SU-DHL-6 (cell line): ENCODE data around the gene ARX.

ENCODE experiments used
- H2AFZ ChIP-seq: fragments of 200-600 bp; sonication (generic); 2 replicates; pipeline ENCODE4 v1.6.1; 2014; ENCODE audit warnings: low read depth, mild to moderate bottlenecking, moderate library complexity, mixed read lengths, antibody characterized with exemption, low read length; ENCODE audit not compliant: severe bottlenecking
- H3F3A ChIP-seq: fragments of 200-600 bp; shearing (Covaris generic); 2 replicates; pipeline ENCODE4 v1.6.0; 2016; ENCODE audit warnings: antibody characterized with exemption, mild to moderate bottlenecking; ENCODE audit not compliant: insufficient read depth
- H3K27ac ChIP-seq: fragments of 200-600 bp; sonication (generic); 2 replicates; pipeline ENCODE4 v1.5.1; 2016; ENCODE audit warnings: low read depth, mild to moderate bottlenecking, low read length, moderate library complexity, mixed read lengths
- H3K27me3 ChIP-seq: fragments of 200-600 bp; sonication (generic), shearing (Covaris generic); 2 replicates; pipeline ENCODE4 v1.6.0; 2014; ENCODE audit warnings: mild to moderate bottlenecking, low read length
- H3K36me3 ChIP-seq: fragments of 200-600 bp; sonication (generic); 2 replicates; pipeline ENCODE4 v1.6.1; 2014; ENCODE audit warnings: mild to moderate bottlenecking, low read length, mixed read lengths
- H3K4me2 ChIP-seq: fragments of 300-600, 200-600 bp; shearing (Covaris generic), sonication (generic); 2 replicates; pipeline ENCODE4 v1.6.0; 2014; ENCODE audit warnings: low read length, low read depth, mild to moderate bottlenecking; ENCODE audit not compliant: poor library complexity, severe bottlenecking
- H3K4me3 ChIP-seq: fragments of 200-600 bp; sonication (generic); 2 replicates; pipeline ENCODE4 v1.5.1; 2014; ENCODE audit warnings: antibody characterized with exemption, low read length, mild to moderate bottlenecking, mixed read lengths; ENCODE audit not compliant: insufficient read depth, poor library complexity, severe bottlenecking
- H3K79me2 ChIP-seq: fragments of 200-600 bp; sonication (generic); 2 replicates; pipeline ENCODE4 v1.6.1; 2014; ENCODE audit warnings: mild to moderate bottlenecking, low read length, moderate library complexity; ENCODE audit not compliant: insufficient read depth
- H3K9ac ChIP-seq: fragments of 200-600 bp; sonication (generic); 2 replicates; pipeline ENCODE4 v1.7.0; 2014; ENCODE audit warnings: mild to moderate bottlenecking, low read length
- H3K9me2 ChIP-seq: fragments of 200-600 bp; sonication (generic); replicated peaks from 2 replicates; pipeline ENCODE4 v1.6.1; 2014; ENCODE audit warnings: low read length; ENCODE audit not compliant: insufficient read depth
- H3K9me3 ChIP-seq: fragments of 200-600 bp; sonication (generic); 2 replicates; pipeline ENCODE4 v1.6.1; 2014; ENCODE audit warnings: low read length, mixed read lengths; ENCODE audit not compliant: insufficient read depth
- H4K20me1 ChIP-seq: fragments of 200-600 bp; sonication (generic); 2 replicates; pipeline ENCODE4 v1.6.1; 2014; ENCODE audit warnings: low read depth, mild to moderate bottlenecking, antibody characterized with exemption, low read length, moderate library complexity, mixed read lengths
- EZH2phosphoT487 ChIP-seq: fragments of 200-600 bp; sonication (generic), shearing (Covaris generic); conservative IDR thresholded peaks from 2 replicates; pipeline ENCODE4 v1.6.1; 2018; ENCODE audit warnings: mild to moderate bottlenecking, antibody characterized with exemption, low read length, moderate library complexity, mixed read lengths
- TF ChIP-seq, protein P1 (sequence below): fragments of 200-600 bp; sonication (generic); IDR thresholded peaks from one replicate; pipeline ENCODE4 v1.5.1; 2017; ENCODE audit warnings: antibody characterized with exemption, mild to moderate bottlenecking, low read length, moderate library complexity; ENCODE audit not compliant: insufficient read depth, poor library complexity, severe bottlenecking

Gene ARX

DNA sequence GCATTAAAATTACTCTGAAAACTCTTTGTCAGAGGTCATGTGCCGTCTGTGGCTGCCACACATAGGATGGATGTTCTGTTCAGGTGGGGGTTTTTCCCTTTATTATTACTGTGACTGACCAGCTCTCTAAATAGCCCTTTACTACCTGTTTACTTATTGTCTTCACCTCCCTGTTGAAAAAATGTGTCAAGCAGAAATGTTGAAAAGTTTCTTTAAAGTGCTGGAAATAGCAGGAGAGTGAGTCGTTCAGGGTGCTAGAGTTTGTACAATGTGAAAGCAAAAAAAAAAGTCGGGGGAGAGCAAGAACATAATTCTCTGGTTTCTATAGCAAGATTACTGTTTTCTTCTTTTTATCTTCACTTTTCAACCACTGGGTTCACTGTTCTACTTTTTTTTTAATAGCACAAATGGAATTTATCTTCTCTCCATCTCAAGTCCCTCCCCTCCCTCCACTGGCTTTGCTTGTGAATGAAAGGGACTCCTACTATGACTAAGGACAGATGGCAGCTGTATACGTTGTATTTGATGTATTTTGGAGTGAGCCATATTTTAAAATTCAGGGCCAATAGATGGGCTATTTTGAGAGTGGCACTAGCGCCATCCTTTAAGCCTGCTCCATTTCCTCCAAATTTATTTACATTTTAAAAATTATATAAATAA lies 33.3 kb downstream of the ARX start:
- no peak overlapping the region for H2AFZ ChIP-seq
- H3K4me3 ChIP-seq = no peak overlapping the region

DNA sequence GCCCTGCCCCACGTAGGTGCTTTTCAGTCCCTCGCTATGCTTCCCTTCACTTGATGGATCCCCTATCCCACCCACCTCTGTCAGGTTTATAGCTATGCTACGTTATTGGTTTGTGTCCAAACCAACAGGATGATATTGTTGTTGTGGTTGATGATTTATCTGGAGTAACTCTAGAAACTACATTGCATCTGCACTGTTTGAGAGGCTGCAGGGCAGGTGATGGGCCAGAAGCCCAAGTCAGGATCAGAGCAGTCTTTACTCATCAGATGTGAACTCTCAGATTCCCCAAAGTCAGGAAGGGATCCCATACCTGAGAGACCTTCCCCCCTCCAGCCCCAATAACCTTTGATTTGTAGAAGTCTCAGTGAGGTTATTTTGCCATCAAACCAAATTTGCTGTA lies 34.7 kb downstream of the ARX start:
- Histone ChIP-seq H2AFZ (no peak overlapping the region), H3K9me3 (no peaks in the 10 kb centered on the region), H3K4me2 (no peak overlapping the region), H3K9ac (no peak overlapping the region), H3K4me3 (no peak overlapping the region), H4K20me1 (no peaks in the 10 kb centered on the region), H3K79me2 (no peaks in the 10 kb centered on the region), H3K27me3 (no peaks in the 10 kb centered on the region), H3K9me2 (no peaks in the 10 kb centered on the region), H3F3A (no peaks in the 10 kb centered on the region), H3K36me3 (no peaks in the 10 kb centered on the region), H3K27ac (no peak overlapping the region)
- TF ChIP-seq, protein P1, sequence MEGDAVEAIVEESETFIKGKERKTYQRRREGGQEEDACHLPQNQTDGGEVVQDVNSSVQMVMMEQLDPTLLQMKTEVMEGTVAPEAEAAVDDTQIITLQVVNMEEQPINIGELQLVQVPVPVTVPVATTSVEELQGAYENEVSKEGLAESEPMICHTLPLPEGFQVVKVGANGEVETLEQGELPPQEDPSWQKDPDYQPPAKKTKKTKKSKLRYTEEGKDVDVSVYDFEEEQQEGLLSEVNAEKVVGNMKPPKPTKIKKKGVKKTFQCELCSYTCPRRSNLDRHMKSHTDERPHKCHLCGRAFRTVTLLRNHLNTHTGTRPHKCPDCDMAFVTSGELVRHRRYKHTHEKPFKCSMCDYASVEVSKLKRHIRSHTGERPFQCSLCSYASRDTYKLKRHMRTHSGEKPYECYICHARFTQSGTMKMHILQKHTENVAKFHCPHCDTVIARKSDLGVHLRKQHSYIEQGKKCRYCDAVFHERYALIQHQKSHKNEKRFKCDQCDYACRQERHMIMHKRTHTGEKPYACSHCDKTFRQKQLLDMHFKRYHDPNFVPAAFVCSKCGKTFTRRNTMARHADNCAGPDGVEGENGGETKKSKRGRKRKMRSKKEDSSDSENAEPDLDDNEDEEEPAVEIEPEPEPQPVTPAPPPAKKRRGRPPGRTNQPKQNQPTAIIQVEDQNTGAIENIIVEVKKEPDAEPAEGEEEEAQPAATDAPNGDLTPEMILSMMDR = no peak
- no peak for TF ChIP-seq EZH2phosphoT487

More for the DNA sequence above, 33.3 kb downstream of the ARX start:
- no peak overlapping the region for H3K4me2 ChIP-seq
- no peaks in the 10 kb centered on the region for H3K79me2 ChIP-seq
- no peaks in the 10 kb centered on the region for H3K27me3 ChIP-seq
- H3F3A ChIP-seq = no peaks in the 10 kb centered on the region
- H3K9me3 ChIP-seq = no peaks in the 10 kb centered on the region
- TF ChIP-seq EZH2phosphoT487 = no peak
- TF ChIP-seq, protein P1 = no peak
- H3K9me2 ChIP-seq = no peaks in the 10 kb centered on the region
- H3K9ac ChIP-seq = no peak overlapping the region
- no peaks in the 10 kb centered on the region for H3K36me3 ChIP-seq
- H4K20me1 ChIP-seq = no peaks in the 10 kb centered on the region
- no peak overlapping the region for H3K27ac ChIP-seq

DNA sequence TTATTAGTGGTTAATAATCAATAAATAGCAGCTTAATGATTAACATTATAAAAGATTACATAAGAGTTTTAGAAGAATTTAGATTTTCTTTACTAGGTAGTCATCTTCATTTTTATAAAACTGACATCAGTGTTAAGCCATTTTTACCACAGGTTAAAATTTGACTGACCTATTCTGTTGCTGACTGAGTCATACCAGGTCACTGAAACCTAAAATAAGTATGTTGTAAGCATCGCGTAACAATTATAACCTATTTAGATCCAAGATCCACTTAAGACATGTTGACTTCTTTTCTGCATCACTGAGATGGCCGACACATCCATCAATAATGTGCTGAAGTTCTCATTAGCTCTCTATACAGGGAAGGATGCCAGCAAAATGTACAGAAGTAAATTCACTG lies 36.7 kb downstream of the ARX start:
- Histone ChIP-seq H3K4me3 (no peak overlapping the region), H3K9ac (no peak overlapping the region), H3K9me3 (no peaks in the 10 kb centered on the region), H3K27me3 (no peaks in the 10 kb centered on the region), H3K79me2 (no peaks in the 10 kb centered on the region), H3K27ac (no peak overlapping the region), H3K9me2 (no peaks in the 10 kb centered on the region), H3F3A (no peaks in the 10 kb centered on the region), H2AFZ (no peak overlapping the region), H3K36me3 (no peaks in the 10 kb centered on the region), H3K4me2 (no peak overlapping the region), H4K20me1 (no peaks in the 10 kb centered on the region)
- TF ChIP-seq, protein P1 = no peak
- no peak for TF ChIP-seq EZH2phosphoT487
